Tibial nerve (tissue), 3 donors: ENCODE measurements around the gene PKP1.

Experiments used
- CTCF ChIP-seq, 5 experiments: fragments of 200-600 bp in 3 of 5; fragments of 450-650 bp in 2 of 5; sonication (generic) in 3 of 5; IDR thresholded peaks; one replicate each; pipeline ENCODE4 v1.5.1; 2016 to 2019; ENCODE audit warnings: antibody characterized with exemption in 5 of 5, mild to moderate bottlenecking in 3 of 5, moderate library complexity in 2 of 5
- POLR2A ChIP-seq, 2 donors: fragments of 450-650 bp; IDR thresholded peaks; one replicate each; pipeline ENCODE4 v1.6.1; 2017; ENCODE audit warnings: antibody characterized with exemption in 2 of 2, mild to moderate bottlenecking in 2 of 2, moderate library complexity in 2 of 2

GRCh38 chr1:201281573-201281972 lies 1.7 kb upstream of the PKP1 start:
- TF ChIP-seq CTCF (IDR thresholded peaks at IDR 0.05) (no peak), POLR2A (IDR thresholded peaks at IDR 0.05) (no peak)
